ENCODE data around the gene PREX1. TPM values are rescaled to one million over a fixed set of nuclear protein-coding genes. Genes with fewer than 3 reads are reported as not detected.

PREX1 gene
- total and polyA plus RNA-seq, 10 donors = 36.7 to 279 (median 157) TPM

DNA sequence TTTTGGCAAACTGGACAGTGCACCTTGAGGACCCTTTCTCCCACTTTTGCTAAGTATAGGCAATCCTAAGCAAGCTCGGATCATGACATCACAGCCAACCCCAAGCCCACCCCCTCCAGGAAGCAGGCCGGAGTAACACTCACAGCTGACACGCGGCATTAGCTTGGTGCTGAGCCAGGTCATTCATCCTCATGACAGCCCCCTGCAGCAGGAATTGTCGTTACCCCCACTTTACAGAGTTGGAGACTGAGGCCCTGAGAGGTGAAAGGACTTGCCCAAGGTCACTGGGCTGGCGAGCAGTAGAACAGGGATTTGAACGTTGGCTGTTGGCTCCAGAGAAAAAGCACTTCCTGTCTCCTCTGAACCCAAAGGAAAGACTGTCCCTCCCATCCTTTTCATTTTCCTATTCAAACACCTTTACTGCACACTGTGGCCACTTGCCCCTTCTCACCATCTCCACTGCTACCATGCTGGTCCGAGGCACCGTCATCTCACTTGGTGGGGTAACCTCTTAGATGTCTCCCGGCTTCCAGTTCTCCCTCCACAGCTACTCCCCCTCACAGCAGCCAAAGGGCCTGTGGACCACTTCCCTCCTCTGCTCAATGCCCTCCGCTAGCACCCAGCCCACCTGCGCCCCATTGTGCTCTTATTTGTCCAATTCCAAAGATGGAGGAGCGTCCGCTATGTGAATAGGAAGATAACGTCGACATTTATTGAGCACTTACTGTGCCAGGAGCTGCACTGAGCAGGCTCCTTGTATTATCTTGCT lies 84.7 kb downstream of the PREX1 start:
- H3K4me1 ChIP-seq = peaks cover 22 to 72% (median 42%) of the 10 kb centered on the region in 6 donors
- DNase-seq = no peak
- intact Hi-C loops (cut with DNase I; ENCODE audit: low total_unique reads) = no loop called here
- peaks cover 0 to 91% (median 40%) of the 10 kb centered on the region in 6 donors for H3K36me3 ChIP-seq
- H3K9me3 ChIP-seq = no peaks in the 10 kb centered on the region
- no peak overlapping the region for H3K27ac ChIP-seq
- TF ChIP-seq, protein P1, sequence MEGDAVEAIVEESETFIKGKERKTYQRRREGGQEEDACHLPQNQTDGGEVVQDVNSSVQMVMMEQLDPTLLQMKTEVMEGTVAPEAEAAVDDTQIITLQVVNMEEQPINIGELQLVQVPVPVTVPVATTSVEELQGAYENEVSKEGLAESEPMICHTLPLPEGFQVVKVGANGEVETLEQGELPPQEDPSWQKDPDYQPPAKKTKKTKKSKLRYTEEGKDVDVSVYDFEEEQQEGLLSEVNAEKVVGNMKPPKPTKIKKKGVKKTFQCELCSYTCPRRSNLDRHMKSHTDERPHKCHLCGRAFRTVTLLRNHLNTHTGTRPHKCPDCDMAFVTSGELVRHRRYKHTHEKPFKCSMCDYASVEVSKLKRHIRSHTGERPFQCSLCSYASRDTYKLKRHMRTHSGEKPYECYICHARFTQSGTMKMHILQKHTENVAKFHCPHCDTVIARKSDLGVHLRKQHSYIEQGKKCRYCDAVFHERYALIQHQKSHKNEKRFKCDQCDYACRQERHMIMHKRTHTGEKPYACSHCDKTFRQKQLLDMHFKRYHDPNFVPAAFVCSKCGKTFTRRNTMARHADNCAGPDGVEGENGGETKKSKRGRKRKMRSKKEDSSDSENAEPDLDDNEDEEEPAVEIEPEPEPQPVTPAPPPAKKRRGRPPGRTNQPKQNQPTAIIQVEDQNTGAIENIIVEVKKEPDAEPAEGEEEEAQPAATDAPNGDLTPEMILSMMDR (IDR thresholded peaks at IDR 0.05 in 8 of 11, conservative IDR thresholded peaks at IDR 0.05 in 3 of 11) = no peak
- TF ChIP-seq POLR2AphosphoS5 (IDR thresholded peaks at IDR 0.05) = peak in 2 of 3 donors; percentile 12 to 39
- WGBS, 5 donors = 85 to 91% (median 89%) methylated on average over 16 of the region's 16 CpGs
- no peaks in the 10 kb centered on the region for H3K27me3 ChIP-seq (replicated peaks in 1 of 7)
- H3K4me3 ChIP-seq = no peak overlapping the region

DNA sequence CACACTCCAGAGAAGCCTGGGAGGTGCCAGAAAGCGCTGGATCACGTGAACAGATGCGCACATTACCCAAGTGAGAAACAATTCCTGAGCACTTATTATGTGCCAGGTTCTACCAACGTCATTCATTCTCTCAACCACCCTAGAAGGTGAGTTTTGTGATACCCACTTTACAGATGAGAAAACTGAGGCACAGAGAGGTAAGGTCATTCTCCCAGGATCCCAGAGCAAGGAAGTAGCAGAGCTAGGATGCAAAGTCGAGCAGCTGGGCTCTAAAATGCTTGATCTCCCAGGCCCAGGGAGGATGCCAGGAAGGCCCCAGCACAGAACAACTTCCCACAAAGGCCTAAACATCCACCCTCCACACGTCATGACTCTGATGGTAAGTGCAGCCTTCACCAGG lies 85.6 kb downstream of the PREX1 start:
- peaks cover 24 to 72% (median 42%) of the 10 kb centered on the region in 6 donors for H3K4me1 ChIP-seq
- intact Hi-C loops (cut with DNase I; ENCODE audit: low total_unique reads) = no loop called here
- no peak for DNase-seq
- H3K9me3 ChIP-seq = no peaks in the 10 kb centered on the region
- H3K36me3 ChIP-seq = peaks cover 0 to 92% (median 38%) of the 10 kb centered on the region in 6 donors
- WGBS, 5 donors = 85 to 92% (median 91%) methylated on average over 6 of the region's 6 CpGs
- H3K4me3 ChIP-seq = no peak overlapping the region
- TF ChIP-seq POLR2A (IDR thresholded peaks at IDR 0.05) = no peak
- no peak for TF ChIP-seq POLR2AphosphoS5 (IDR thresholded peaks at IDR 0.05)
- no peaks in the 10 kb centered on the region for H3K27me3 ChIP-seq (replicated peaks in 1 of 7)
- no peak overlapping the region for H3K27ac ChIP-seq

DNA sequence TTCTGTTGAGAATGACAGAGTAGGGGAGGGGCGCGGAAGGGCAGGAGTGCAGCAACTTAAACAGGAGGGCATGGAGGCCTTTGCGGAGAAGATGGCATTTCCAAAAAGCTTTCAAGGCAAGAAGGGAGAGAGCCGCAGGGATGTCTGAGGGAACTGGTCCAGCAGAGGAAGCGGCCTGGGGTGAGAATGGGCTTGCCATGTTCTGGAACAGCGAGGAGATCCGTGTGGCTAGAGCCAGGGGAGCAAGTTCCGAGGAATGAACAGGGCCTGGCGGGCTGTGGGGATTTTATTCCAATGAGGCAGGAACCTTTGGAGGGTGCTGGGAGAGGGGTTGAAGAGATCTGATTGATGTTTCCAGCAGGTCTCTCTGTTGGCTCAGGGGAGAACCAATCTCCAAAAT lies 86.1 kb downstream of the PREX1 start:
- TF ChIP-seq POLR2AphosphoS5 (IDR thresholded peaks at IDR 0.05) = no peak
- TF ChIP-seq, protein P1 (IDR thresholded peaks at IDR 0.05 in 8 of 11, conservative IDR thresholded peaks at IDR 0.05 in 3 of 11) = no peak
- no peak for TF ChIP-seq POLR2A (IDR thresholded peaks at IDR 0.05)
- H3K4me1 ChIP-seq = peaks cover 25 to 73% (median 44%) of the 10 kb centered on the region in 6 donors
- no peak for DNase-seq
- H3K27ac ChIP-seq = no peak overlapping the region
- intact Hi-C loops (cut with DNase I; ENCODE audit: low total_unique reads) = no loop called here
- H3K9me3 ChIP-seq = no peaks in the 10 kb centered on the region
- 92 to 99% (median 95%) methylated on average over 9 of the region's 9 CpGs for WGBS, 5 donors
- no peaks in the 10 kb centered on the region for H3K27me3 ChIP-seq (replicated peaks in 1 of 7)
- H3K36me3 ChIP-seq = peaks cover 0 to 94% (median 37%) of the 10 kb centered on the region in 6 donors
- H3K4me3 ChIP-seq = no peak overlapping the region

DNA sequence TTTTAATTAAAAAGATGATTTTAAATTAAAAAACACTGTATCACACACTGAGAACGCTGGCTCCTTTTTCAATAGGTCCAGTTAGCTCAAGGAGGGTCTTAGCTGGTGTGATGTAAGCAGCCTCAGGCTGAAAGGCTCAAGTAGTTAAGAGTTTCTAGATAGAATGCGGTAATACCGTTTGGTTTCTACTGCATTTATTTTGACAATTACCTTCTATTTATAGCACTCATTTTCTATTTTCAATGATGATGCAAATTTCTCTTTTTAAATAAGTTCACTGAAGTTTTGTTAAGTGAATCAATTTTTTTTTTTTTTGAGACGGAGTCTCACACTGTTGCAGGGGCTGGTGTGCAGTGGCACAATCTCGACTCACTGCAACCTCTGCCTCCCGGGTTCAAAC lies 87.1 kb downstream of the PREX1 start:
- peak overlapping the region in 1 of 8 donors; percentile 62 for H3K27ac ChIP-seq
- no peaks in the 10 kb centered on the region for H3K27me3 ChIP-seq (replicated peaks in 1 of 7)
- peaks cover 27 to 73% (median 49%) of the 10 kb centered on the region in 6 donors for H3K4me1 ChIP-seq
- H3K9me3 ChIP-seq = no peaks in the 10 kb centered on the region
- intact Hi-C loops (cut with DNase I; ENCODE audit: low total_unique reads) = no loop called here
- H3K4me3 ChIP-seq = no peak overlapping the region
- WGBS, 5 donors = 73 to 78% (median 74%) methylated on average over 6 of the region's 6 CpGs
- no peak for DNase-seq
- TF ChIP-seq, protein P1 (IDR thresholded peaks at IDR 0.05 in 8 of 11, conservative IDR thresholded peaks at IDR 0.05 in 3 of 11) = no peak
- TF ChIP-seq POLR2AphosphoS5 (IDR thresholded peaks at IDR 0.05) (no peak), POLR2A (IDR thresholded peaks at IDR 0.05) (no peak)
- peaks cover 0 to 95% (median 38%) of the 10 kb centered on the region in 6 donors for H3K36me3 ChIP-seq

Measured in spleen (tissue), 11 donors.